GM21717 (cell line): ENCODE results near the gene F2RL1.
"Not testable (repeated sequence)": the region's sequence is repeated elsewhere in the genome, so short reads cannot be mapped to it uniquely, and the experiment has no call there.

Source experiments
- ATAC-seq: cut with Tn5 transposase; IDR thresholded peaks from one replicate; pipeline ENCODE4 v1.9.1; 2021; ENCODE audit warnings: mild to moderate bottlenecking, moderate library complexity; ENCODE audit not compliant: unreplicated experiment

The F2RL1 gene

GRCh38 chr5:76818844-76819831 lies at the start of gene F2RL1:
F2RL1 (plus strand) TSS chr5:76819030; CDS start chr5:76819183, 153 bp downstream.
- no peak for ATAC-seq

- ATAC-seq: not testable (repeated sequence)
Measured at GRCh38 chr5:76771041-76771440, 47.8 kb upstream of the F2RL1 start.

GRCh38 chr5:76771705-76772405 lies 47.0 kb upstream of the F2RL1 start:
- ATAC-seq: no peak

GRCh38 chr5:76775921-76776320 lies 42.9 kb upstream of the F2RL1 start:
- no peak for ATAC-seq

GRCh38 chr5:76776391-76776790 lies 42.4 kb upstream of the F2RL1 start:
- ATAC-seq: no peak

GRCh38 chr5:76780616-76781015 lies 38.2 kb upstream of the F2RL1 start:
- not testable (repeated sequence) for ATAC-seq

GRCh38 chr5:76781775-76782174 lies 37.1 kb upstream of the F2RL1 start:
- ATAC-seq: no peak

GRCh38 chr5:76782444-76782843 lies 36.4 kb upstream of the F2RL1 start:
- no peak for ATAC-seq

GRCh38 chr5:76787237-76787636 lies 31.6 kb upstream of the F2RL1 start:
- ATAC-seq: no peak

- no peak for ATAC-seq
Measured at GRCh38 chr5:76788362-76788761, 30.5 kb upstream of the F2RL1 start.

- not testable (repeated sequence) for ATAC-seq
Measured at GRCh38 chr5:76789275-76789674, 29.6 kb upstream of the F2RL1 start.

GRCh38 chr5:76789991-76790581 lies 28.7 kb upstream of the F2RL1 start:
- ATAC-seq: no peak

GRCh38 chr5:76790632-76791290 lies 28.1 kb upstream of the F2RL1 start:
- ATAC-seq: no peak

GRCh38 chr5:76791461-76791860 lies 27.4 kb upstream of the F2RL1 start:
- ATAC-seq: no peak

- no peak for ATAC-seq
Measured at GRCh38 chr5:76794871-76795270, 24.0 kb upstream of the F2RL1 start.

GRCh38 chr5:76799588-76799987 lies 19.2 kb upstream of the F2RL1 start:
- ATAC-seq: no peak

GRCh38 chr5:76800579-76800978 lies 18.3 kb upstream of the F2RL1 start:
- ATAC-seq: no peak

GRCh38 chr5:76801159-76801802 lies 17.5 kb upstream of the F2RL1 start:
- ATAC-seq: no peak

GRCh38 chr5:76801803-76802195 lies 17.0 kb upstream of the F2RL1 start:
- ATAC-seq: no peak

GRCh38 chr5:76804266-76804665 lies 14.6 kb upstream of the F2RL1 start:
- ATAC-seq: no peak
